ENCODE results near the gene HS1BP3. TPM values are rescaled to one million over a fixed set of nuclear protein-coding genes. Genes with fewer than 3 reads are reported as not detected.
A peak's percentile ranks its signal among the peaks of the same experiment; 100 is the strongest.

HS1BP3 gene
- total and polyA plus RNA-seq, 2 donors = 7.2 to 17.4 TPM

GRCh38 chr2:20671036-20671735 lies 20.3 kb upstream of the HS1BP3 start:
- 49% methylated on average over 60 of the region's 60 CpGs for WGBS
- Histone ChIP-seq H3K27me3 (ENCODE audit: control insufficient read depth in 2 of 2, insufficient read depth in 1 of 2, low read length in 1 of 2) (peaks cover 58 to 95% of the 10 kb centered on the region in 2 donors), H3K4me1 (ENCODE audit: control insufficient read depth in 2 of 2, insufficient read depth in 2 of 2, low read length in 2 of 2) (peaks cover 0 to 3% of the 10 kb centered on the region in 2 donors), H3K27ac (ENCODE audit: low read depth in 1 of 2, low read length in 1 of 2) (no peak overlapping the region), H3K4me3 (ENCODE audit: low read length in 2 of 2) (no peak overlapping the region), H3K9me3 (ENCODE audit: control insufficient read depth in 2 of 2, insufficient read depth in 1 of 2, low read length in 1 of 2) (peaks cover 0 to 9% of the 10 kb centered on the region in 2 donors), H3K36me3 (ENCODE audit: control insufficient read depth in 2 of 2, insufficient read depth in 2 of 2, low read length in 1 of 2) (no peaks in the 10 kb centered on the region)
- no peak for DNase-seq (ENCODE audit: low read depth in 6 of 9, low spot score in 9 of 9)

- DNase-seq (ENCODE audit: low read depth in 6 of 9, low spot score in 9 of 9) = no peak
- no peak overlapping the region for H3K27ac ChIP-seq (ENCODE audit: low read depth in 1 of 2, low read length in 1 of 2)
- WGBS = 50% methylated on average over 83 of the region's 83 CpGs
- H3K4me3 ChIP-seq (ENCODE audit: low read length in 2 of 2) = no peak overlapping the region
- H3K9me3 ChIP-seq (ENCODE audit: control insufficient read depth in 2 of 2, insufficient read depth in 1 of 2, low read length in 1 of 2) = peaks cover 0 to 9% of the 10 kb centered on the region in 2 donors
- H3K4me1 ChIP-seq (ENCODE audit: control insufficient read depth in 2 of 2, insufficient read depth in 2 of 2, low read length in 2 of 2) = peaks cover 0 to 3% of the 10 kb centered on the region in 2 donors
- H3K36me3 ChIP-seq (ENCODE audit: control insufficient read depth in 2 of 2, insufficient read depth in 2 of 2, low read length in 1 of 2) = no peaks in the 10 kb centered on the region
- peaks cover 65 to 98% of the 10 kb centered on the region in 2 donors for H3K27me3 ChIP-seq (ENCODE audit: control insufficient read depth in 2 of 2, insufficient read depth in 1 of 2, low read length in 1 of 2)
Observed at GRCh38 chr2:20670315-20671035, 19.6 kb upstream of the HS1BP3 start.

- Histone ChIP-seq H3K9me3 (ENCODE audit: control insufficient read depth in 2 of 2, insufficient read depth in 1 of 2, low read length in 1 of 2) (peaks cover 0 to 9% of the 10 kb centered on the region in 2 donors), H3K4me3 (ENCODE audit: low read length in 2 of 2) (no peak overlapping the region), H3K4me1 (ENCODE audit: control insufficient read depth in 2 of 2, insufficient read depth in 2 of 2, low read length in 2 of 2) (peaks cover 0 to 3% of the 10 kb centered on the region in 2 donors), H3K27me3 (ENCODE audit: control insufficient read depth in 2 of 2, insufficient read depth in 1 of 2, low read length in 1 of 2) (peaks cover 72 to 98% of the 10 kb centered on the region in 2 donors), H3K27ac (ENCODE audit: low read depth in 1 of 2, low read length in 1 of 2) (no peak overlapping the region), H3K36me3 (ENCODE audit: control insufficient read depth in 2 of 2, insufficient read depth in 2 of 2, low read length in 1 of 2) (no peaks in the 10 kb centered on the region)
- 49% methylated on average over 45 of the region's 45 CpGs for WGBS
- no peak for DNase-seq (ENCODE audit: low read depth in 6 of 9, low spot score in 9 of 9)
Observed at GRCh38 chr2:20669562-20670314, 18.8 kb upstream of the HS1BP3 start.

- WGBS = 66% methylated on average over 8 of the region's 8 CpGs
- no peak overlapping the region for H3K4me3 ChIP-seq (ENCODE audit: low read length in 2 of 2)
- H3K36me3 ChIP-seq (ENCODE audit: control insufficient read depth in 2 of 2, insufficient read depth in 2 of 2, low read length in 1 of 2) = no peaks in the 10 kb centered on the region
- peaks cover 0 to 9% of the 10 kb centered on the region in 2 donors for H3K9me3 ChIP-seq (ENCODE audit: control insufficient read depth in 2 of 2, insufficient read depth in 1 of 2, low read length in 1 of 2)
- DNase-seq (ENCODE audit: low read depth in 6 of 9, low spot score in 9 of 9) = no peak
- no peak overlapping the region for H3K27ac ChIP-seq (ENCODE audit: low read depth in 1 of 2, low read length in 1 of 2)
- H3K27me3 ChIP-seq (ENCODE audit: control insufficient read depth in 2 of 2, insufficient read depth in 1 of 2, low read length in 1 of 2) = peaks cover 80 to 98% of the 10 kb centered on the region in 2 donors
- peaks cover 0 to 3% of the 10 kb centered on the region in 2 donors for H3K4me1 ChIP-seq (ENCODE audit: control insufficient read depth in 2 of 2, insufficient read depth in 2 of 2, low read length in 2 of 2)
Observed at GRCh38 chr2:20668871-20669475, 18.1 kb upstream of the HS1BP3 start.

DNA sequence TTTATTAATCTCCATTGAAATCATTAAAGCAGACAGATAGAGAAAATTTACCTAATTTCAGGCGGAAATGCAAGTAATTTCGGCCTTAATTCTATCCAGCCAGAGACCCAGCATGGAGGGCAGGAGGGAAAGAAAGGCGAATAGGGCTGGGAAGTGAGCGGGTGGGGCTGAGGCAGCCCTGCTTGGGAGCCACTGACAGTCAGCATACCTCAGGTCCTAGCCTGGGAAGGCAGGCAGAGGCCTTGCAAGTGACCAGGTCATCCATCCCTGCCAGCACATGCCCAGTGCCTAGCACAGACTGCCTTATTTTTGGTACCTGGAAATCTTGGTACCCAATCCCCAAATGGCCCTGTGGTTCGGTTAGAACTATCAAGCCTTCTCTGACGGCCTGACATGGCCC lies 17.6 kb upstream of the HS1BP3 start:
- Histone ChIP-seq H3K36me3 (ENCODE audit: control insufficient read depth in 2 of 2, insufficient read depth in 2 of 2, low read length in 1 of 2) (no peaks in the 10 kb centered on the region), H3K4me1 (ENCODE audit: control insufficient read depth in 2 of 2, insufficient read depth in 2 of 2, low read length in 2 of 2) (peaks cover 0 to 3% of the 10 kb centered on the region in 2 donors), H3K9me3 (ENCODE audit: control insufficient read depth in 2 of 2, insufficient read depth in 1 of 2, low read length in 1 of 2) (peaks cover 0 to 9% of the 10 kb centered on the region in 2 donors), H3K27ac (ENCODE audit: low read depth in 1 of 2, low read length in 1 of 2) (no peak overlapping the region), H3K4me3 (ENCODE audit: low read length in 2 of 2) (no peak overlapping the region), H3K27me3 (ENCODE audit: control insufficient read depth in 2 of 2, insufficient read depth in 1 of 2, low read length in 1 of 2) (peaks cover 80 to 98% of the 10 kb centered on the region in 2 donors)
- 93% methylated on average over 6 of the region's 6 CpGs for WGBS
- no peak for DNase-seq (ENCODE audit: low read depth in 6 of 9, low spot score in 9 of 9)

- Histone ChIP-seq H3K4me1 (ENCODE audit: control insufficient read depth in 2 of 2, insufficient read depth in 2 of 2, low read length in 2 of 2) (peaks cover 0 to 3% of the 10 kb centered on the region in 2 donors), H3K27ac (ENCODE audit: low read depth in 1 of 2, low read length in 1 of 2) (no peak overlapping the region)
Observed at GRCh38 chr2:20667531-20668401, 16.9 kb upstream of the HS1BP3 start.

GRCh38 chr2:20667151-20667530 lies 16.2 kb upstream of the HS1BP3 start:
- Histone ChIP-seq H3K4me1 (ENCODE audit: control insufficient read depth in 2 of 2, insufficient read depth in 2 of 2, low read length in 2 of 2) (peaks cover 0 to 3% of the 10 kb centered on the region in 2 donors), H3K9me3 (ENCODE audit: control insufficient read depth in 2 of 2, insufficient read depth in 1 of 2, low read length in 1 of 2) (peaks cover 0 to 6% of the 10 kb centered on the region in 2 donors), H3K36me3 (ENCODE audit: control insufficient read depth in 2 of 2, insufficient read depth in 2 of 2, low read length in 1 of 2) (no peaks in the 10 kb centered on the region), H3K4me3 (ENCODE audit: low read length in 2 of 2) (peak overlapping the region in 1 of 2 donors; percentile 33), H3K27ac (ENCODE audit: low read depth in 1 of 2, low read length in 1 of 2) (no peak overlapping the region), H3K27me3 (ENCODE audit: control insufficient read depth in 2 of 2, insufficient read depth in 1 of 2, low read length in 1 of 2) (peaks cover 87 to 98% of the 10 kb centered on the region in 2 donors)
- 1% methylated on average over 61 of the region's 62 CpGs for WGBS
- DNase-seq (ENCODE audit: low read depth in 6 of 9, low spot score in 9 of 9) = no peak

More at GRCh38 chr2:20667531-20668401, 16.9 kb upstream of the HS1BP3 start:
- H3K4me3 ChIP-seq (ENCODE audit: low read length in 2 of 2) = peak overlapping the region in 1 of 2 donors; percentile 33
- no peaks in the 10 kb centered on the region for H3K36me3 ChIP-seq (ENCODE audit: control insufficient read depth in 2 of 2, insufficient read depth in 2 of 2, low read length in 1 of 2)
- peaks cover 0 to 9% of the 10 kb centered on the region in 2 donors for H3K9me3 ChIP-seq (ENCODE audit: control insufficient read depth in 2 of 2, insufficient read depth in 1 of 2, low read length in 1 of 2)
- peaks cover 86 to 98% of the 10 kb centered on the region in 2 donors for H3K27me3 ChIP-seq (ENCODE audit: control insufficient read depth in 2 of 2, insufficient read depth in 1 of 2, low read length in 1 of 2)
- 28% methylated on average over 39 of the region's 39 CpGs for WGBS
- DNase-seq (ENCODE audit: low read depth in 6 of 9, low spot score in 9 of 9) = no peak
